HCT116 (cell line): ENCODE results near the gene ZACN. TPM values are rescaled to one million over a fixed set of nuclear protein-coding genes. Genes with fewer than 3 reads are reported as not detected.

Experiments used
- ATAC-seq: fragments of 200-7000 bp; cut with Tn5 transposase; 2 replicates; pipeline ENCODE4 v1.9.1; 2020; ENCODE audit warnings: mild to moderate bottlenecking, moderate library complexity
- BruUV-seq: library from RNA; stranded (reverse); fragments of 400-500 nt; replicated peaks from 2 replicates; lab custom pipeline; 2021; lab: Mats Ljungman, UMichigan
- CTCF ChIA-PET: fragments of 300-600 bp; sonication (Branson Sonifier 250); formaldehyde crosslinking; loops from one replicate; lab custom pipeline; 2021; ENCODE audit warnings: antibody characterized with exemption; lab: Charles Lee
- POLR2A ChIA-PET: fragments of 300-600, 350-600 bp; sonication (Branson Sonifier 250); formaldehyde crosslinking; loops from one replicate; lab custom pipeline; 2021; ENCODE audit warnings: antibody characterized with exemption; lab: Charles Lee
- RAD21 ChIA-PET, 2 experiments: fragments of 300-600 bp; sonication (Branson Sonifier 250); formaldehyde crosslinking; loops; one replicate each; lab custom pipeline; 2023; ENCODE audit warnings: low total read pairs in 2 of 2; ENCODE audit not compliant: uncharacterized antibody in 2 of 2, unreplicated experiment in 2 of 2, low non-redundant PET in 1 of 2; lab: Charles Lee
- DNase-seq: peaks from one replicate; pipeline ENCODE4 v3.0.0-alpha.2; 2010; ENCODE audit warnings: low read depth, low spot score
- H2AFZ ChIP-seq: fragments of 200-600 bp; shearing (Covaris generic), sonication (generic); 2 replicates; pipeline ENCODE4 v1.6.1; 2017; ENCODE audit warnings: low read depth, mixed run types, mixed read lengths, antibody characterized with exemption, low read length; ENCODE audit not compliant: poor library complexity, severe bottlenecking
- H3K27ac ChIP-seq: 2 replicates; pipeline ENCODE4 v1.5.1; 2012; ENCODE audit warnings: low read depth, low read length
- H3K27me3 ChIP-seq: fragments of 200-600 bp; sonication (generic); 2 replicates; pipeline ENCODE4 v1.6.1; 2016; ENCODE audit warnings: mixed run types, low read length, mixed read lengths; ENCODE audit not compliant: insufficient read depth
- H3K36me3 ChIP-seq, 2 experiments: fragments of 200-500 bp in 1 of 2; fragments of 200-600 bp in 1 of 2; sonication (Bioruptor generic) in 1 of 2; sonication (generic) in 1 of 2; 2 replicates each; pipeline versions ENCODE4 v1.5.1 to v1.6.1; 2014 to 2016; ENCODE audit warnings: low read length in 2 of 2, inconsistent platforms in 1 of 2, mixed read lengths in 1 of 2, mixed run types in 1 of 2; ENCODE audit not compliant: insufficient read depth in 2 of 2, control insufficient read depth in 1 of 2
- H3K4me1 ChIP-seq, 2 experiments: fragments of 200-600 bp in 1 of 2; sonication (generic) in 1 of 2; 2 replicates each; pipeline versions ENCODE4 v1.5.1 to v1.6.1; 2012 to 2017; ENCODE audit warnings: low read length in 2 of 2, inconsistent platforms in 1 of 2, mild to moderate bottlenecking in 1 of 2, mixed read lengths in 1 of 2, mixed run types in 1 of 2, moderate library complexity in 1 of 2; ENCODE audit not compliant: insufficient read depth in 2 of 2, control insufficient read depth in 1 of 2
- H3K4me2 ChIP-seq: fragments of 200-600 bp; sonication (generic); 2 replicates; pipeline ENCODE4 v1.6.1; 2017; ENCODE audit warnings: mixed run types, low read length, mixed read lengths
- H3K4me3 ChIP-seq, 2 experiments: fragments of 200-600 bp in 1 of 2; sonication (generic) in 1 of 2; replicated peaks in 1 of 2; 2 replicates each; pipeline ENCODE4 v1.5.1; 2011 to 2016; ENCODE audit warnings: low read length in 2 of 2, control low read depth in 1 of 2, low read depth in 1 of 2, mild to moderate bottlenecking in 1 of 2, mixed read lengths in 1 of 2, mixed run types in 1 of 2
- H3K79me2 ChIP-seq: fragments of 200-600 bp; sonication (generic); 2 replicates; pipeline ENCODE4 v1.6.1; 2017; ENCODE audit warnings: mild to moderate bottlenecking, mixed run types, low read length, moderate library complexity, mixed read lengths; ENCODE audit not compliant: insufficient read depth
- H3K9ac ChIP-seq: fragments of 200-600 bp; sonication (generic); 2 replicates; pipeline ENCODE4 v1.6.1; 2016; ENCODE audit warnings: low read length, mixed read lengths
- H3K9me2 ChIP-seq: fragments of 200-600 bp; sonication (generic), shearing (Covaris generic); 2 replicates; pipeline ENCODE4 v1.6.1; 2017; ENCODE audit warnings: mixed run types, mild to moderate bottlenecking, moderate library complexity; ENCODE audit not compliant: insufficient read depth
- H3K9me3 ChIP-seq, 2 experiments: fragments of 200-500 bp in 1 of 2; fragments of 200-600 bp in 1 of 2; sonication (Bioruptor generic) in 1 of 2; sonication (generic) in 1 of 2; 2 replicates each; pipeline ENCODE4 v1.6.1; 2014 to 2017; ENCODE audit warnings: low read length in 2 of 2, mixed read lengths in 2 of 2, inconsistent platforms in 1 of 2, low read depth in 1 of 2, mild to moderate bottlenecking in 1 of 2, mixed run types in 1 of 2, moderate library complexity in 1 of 2; ENCODE audit not compliant: control insufficient read depth in 1 of 2, insufficient read depth in 1 of 2
- H4K20me1 ChIP-seq: fragments of 200-600 bp; sonication (generic), shearing (Covaris generic); 2 replicates; pipeline ENCODE4 v1.6.1; 2017; ENCODE audit warnings: mixed run types, mild to moderate bottlenecking, moderate library complexity; ENCODE audit not compliant: insufficient read depth
- CEBPB ChIP-seq: IDR thresholded peaks from 2 replicates; pipeline ENCODE4 v1.6.1; 2012; ENCODE audit warnings: low read depth
- EZH2 ChIP-seq: fragments of 200-600 bp; sonication (generic); IDR thresholded peaks from 2 replicates; pipeline ENCODE4 v1.6.1; 2017; ENCODE audit warnings: antibody characterized with exemption, mixed run types
- EZH2phosphoT487 ChIP-seq: fragments of 200-600 bp; IDR thresholded peaks from 2 replicates; pipeline ENCODE4 v1.6.1; 2018; ENCODE audit warnings: antibody characterized with exemption, borderline replicate concordance
- FOSL1 ChIP-seq: IDR thresholded peaks from 2 replicates; pipeline ENCODE4 v1.6.1; 2012; ENCODE audit warnings: low read depth
- JUND ChIP-seq: IDR thresholded peaks from 2 replicates; pipeline ENCODE4 v1.6.1; 2012
- POLR2AphosphoS5 ChIP-seq: IDR thresholded peaks from 2 replicates; pipeline ENCODE4 v1.6.1; 2011; ENCODE audit warnings: mild to moderate bottlenecking, low read depth, low read length, moderate library complexity
- RAD21 ChIP-seq: IDR thresholded peaks from 2 replicates; pipeline ENCODE4 v1.6.1; 2012; ENCODE audit warnings: low read depth, mild to moderate bottlenecking
- SIN3A ChIP-seq: IDR thresholded peaks from 2 replicates; pipeline ENCODE4 v1.6.1; 2012; ENCODE audit warnings: low read depth
- TCF7L2 ChIP-seq: IDR thresholded peaks from 2 replicates; pipeline ENCODE4 v1.7.0; 2011; ENCODE audit warnings: borderline replicate concordance, inconsistent platforms; ENCODE audit not compliant: insufficient read depth, insufficient read length; ENCODE audit errors: extremely low read depth
- YY1 ChIP-seq: IDR thresholded peaks from 2 replicates; pipeline ENCODE4 v1.6.1; 2011; ENCODE audit warnings: low read length, low read depth, moderate library complexity, mild to moderate bottlenecking; ENCODE audit not compliant: insufficient replicate concordance; ENCODE audit errors: extremely low read depth
- intact Hi-C: fragments of 100-400 bp; cut with micrococcal nuclease; formaldehyde crosslinking; loops from 2 replicates; pipeline ENCODE4 v1.10.0; 2022
- total RNA-seq: library from RNA; stranded (reverse); gene quantifications from one replicate; pipeline ENCODE4 v1.2.1, GENCODE V29; 2021; ENCODE audit not compliant: unreplicated experiment

Gene ZACN
- total RNA-seq, 1 experiment from 2014 or later = not detected

GRCh38 chr17:76086384-76086783, 7.4 kb downstream of the ZACN start:
- no peak for DNase-seq
- Histone ChIP-seq H3K4me1 (no peaks in the 10 kb centered on the region), H3K79me2 (no peaks in the 10 kb centered on the region), H3K27ac (no peak overlapping the region), H3K4me3 (no peak overlapping the region), H3K27me3 (no peaks in the 10 kb centered on the region), H2AFZ (no peak overlapping the region), H4K20me1 (no peaks in the 10 kb centered on the region), H3K4me2 (no peak overlapping the region), H3K36me3 (peaks cover 37 to 43% of the 10 kb centered on the region in 2 experiments; a peak in 3 of 4 replicates), H3K9ac (no peak overlapping the region), H3K9me2 (no peaks in the 10 kb centered on the region), H3K9me3 (no peaks in the 10 kb centered on the region)
- ChIA-PET POLR2A (interaction anchor here (0.9 kb wide), 1 partner anchor 9 kb away, joined by 3 read pairs; no protein-coding TSS in a partner anchor), RAD21 (no interaction called here), CTCF (no interaction called here)
- ATAC-seq = no peak
- intact Hi-C loops = no loop called here
- no TSS peak for BruUV-seq
- no peak for TF ChIP-seq EZH2
- TF ChIP-seq POLR2AphosphoS5 = no peak
- TF ChIP-seq JUND = no peak
- TF ChIP-seq YY1 = no peak
- TF ChIP-seq TCF7L2 = no peak
- TF ChIP-seq FOSL1 = no peak

- H3K4me3 ChIP-seq = no peak overlapping the region
- H3K27me3 ChIP-seq = no peaks in the 10 kb centered on the region
- no peak for DNase-seq
- no peaks in the 10 kb centered on the region for H3K9me3 ChIP-seq
- H2AFZ ChIP-seq = no peak overlapping the region
- H3K9me2 ChIP-seq = no peaks in the 10 kb centered on the region
- ChIA-PET CTCF (no interaction called here), POLR2A (no interaction called here), RAD21 (no interaction called here)
- H3K36me3 ChIP-seq = peaks cover 40 to 50% of the 10 kb centered on the region in 2 experiments; a peak in 3 of 4 replicates
- ATAC-seq = no peak
- no peak overlapping the region for H3K4me2 ChIP-seq
- no peaks in the 10 kb centered on the region for H3K4me1 ChIP-seq
- intact Hi-C loops = no loop called here
- H4K20me1 ChIP-seq = no peaks in the 10 kb centered on the region
- no peak overlapping the region for H3K27ac ChIP-seq
- BruUV-seq = no TSS peak
- H3K79me2 ChIP-seq = no peaks in the 10 kb centered on the region
- H3K9ac ChIP-seq = no peak overlapping the region
- TF ChIP-seq EZH2phosphoT487 (no peak), RAD21 (no peak), SIN3A (no peak), JUND (no peak), TCF7L2 (no peak), CEBPB (no peak)
- TF ChIP-seq, all 23 proteins: peak for 0
These were observed 8.5 kb downstream of the ZACN start for GRCh38 chr17:76087531-76087930.
